CMK (cell line): Measurements from ENCODE around the gene SLC7A14.

Experiments
- DNase-seq: peaks from one replicate; pipeline ENCODE4 v3.0.0-alpha.2; 2010; ENCODE audit warnings: low read depth

Gene SLC7A14

DNA sequence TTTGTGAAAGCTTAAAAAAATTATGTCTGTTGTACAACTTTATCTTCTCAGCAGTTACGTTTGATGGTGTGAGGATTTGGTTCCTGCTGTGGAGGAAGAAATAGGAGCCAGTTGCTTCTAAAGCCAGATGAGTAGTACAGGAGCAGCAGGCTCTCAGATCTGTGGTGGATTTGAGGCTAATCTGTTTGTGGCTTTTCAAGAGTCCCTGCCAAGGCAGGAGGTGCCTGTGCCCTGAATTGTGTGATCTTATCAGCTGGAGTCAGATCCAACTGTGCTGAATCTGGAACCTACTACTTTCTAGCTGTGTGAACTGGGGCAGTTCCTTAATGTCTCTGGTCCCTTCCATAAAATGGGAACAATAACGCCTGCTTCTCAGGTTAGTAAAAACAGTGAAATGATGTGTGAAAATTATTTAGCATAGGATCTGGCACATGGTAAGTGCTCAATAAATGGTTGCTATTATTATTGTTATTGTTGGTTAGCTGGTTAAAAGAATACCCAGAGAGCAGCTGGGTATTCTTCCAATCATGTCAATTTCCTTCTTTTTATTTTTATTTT lies 159.6 kb downstream of the SLC7A14 start:
- no peak for DNase-seq

DNA sequence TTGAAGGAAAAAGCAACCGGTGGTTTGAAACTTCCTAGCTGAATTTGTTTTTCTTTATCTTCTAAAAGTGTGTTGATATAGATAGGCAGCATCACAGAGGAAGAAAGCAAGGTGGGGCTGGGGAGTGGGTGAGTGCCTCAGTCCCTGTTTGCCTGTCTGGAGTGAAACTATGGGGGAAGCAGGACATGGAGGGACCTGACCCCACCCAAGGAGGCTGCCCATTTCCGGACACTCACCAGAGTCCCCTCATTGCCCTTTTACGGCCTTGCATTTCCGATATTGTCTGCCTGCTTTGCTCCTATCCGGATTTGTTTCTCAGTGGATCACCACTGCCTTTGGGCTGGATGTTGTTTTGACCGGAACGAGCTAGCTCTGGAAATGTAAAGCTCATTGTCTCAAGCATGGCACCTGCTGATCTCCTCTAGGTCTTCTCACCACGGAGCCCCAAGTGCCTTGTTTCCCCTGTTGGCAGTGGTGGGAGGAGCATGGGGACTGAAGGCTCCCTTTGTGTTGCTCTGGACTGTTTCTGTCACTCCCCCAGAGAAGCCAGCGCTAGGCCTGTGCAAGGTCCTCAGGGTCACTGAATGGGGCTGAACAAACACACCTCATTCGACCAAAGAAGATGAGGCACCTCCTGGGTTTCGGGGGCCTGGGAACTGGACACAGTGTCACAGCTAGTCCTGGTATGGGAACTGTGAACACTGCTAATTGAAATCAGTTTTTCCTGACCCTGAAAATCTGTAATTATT lies 160.2 kb downstream of the SLC7A14 start:
- DNase-seq: no peak

GRCh38 chr3:170424879-170425278 lies 161.0 kb downstream of the SLC7A14 start:
- DNase-seq: no peak

GRCh38 chr3:170423001-170423615 lies 162.8 kb downstream of the SLC7A14 start:
- DNase-seq: no peak

DNA sequence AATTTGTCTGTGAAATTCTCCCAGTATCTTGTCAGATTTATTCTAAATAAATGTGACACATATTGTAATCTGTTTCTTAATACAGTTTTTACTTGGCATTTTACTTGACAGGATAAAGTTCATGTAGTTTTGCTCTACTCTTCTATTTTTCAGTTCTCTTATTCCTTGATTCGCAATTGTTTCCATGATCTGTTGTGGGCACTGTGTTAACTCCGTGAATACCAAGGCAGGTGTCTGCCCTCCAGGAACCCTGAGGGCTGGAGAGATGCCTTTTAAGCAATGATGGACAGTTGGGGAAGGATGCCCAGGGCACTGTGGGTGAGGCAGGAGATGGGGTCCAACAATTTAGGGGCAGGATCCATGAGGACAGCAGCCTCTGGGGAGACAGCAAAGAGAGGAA lies 164.1 kb downstream of the SLC7A14 start:
- DNase-seq: no peak

DNA sequence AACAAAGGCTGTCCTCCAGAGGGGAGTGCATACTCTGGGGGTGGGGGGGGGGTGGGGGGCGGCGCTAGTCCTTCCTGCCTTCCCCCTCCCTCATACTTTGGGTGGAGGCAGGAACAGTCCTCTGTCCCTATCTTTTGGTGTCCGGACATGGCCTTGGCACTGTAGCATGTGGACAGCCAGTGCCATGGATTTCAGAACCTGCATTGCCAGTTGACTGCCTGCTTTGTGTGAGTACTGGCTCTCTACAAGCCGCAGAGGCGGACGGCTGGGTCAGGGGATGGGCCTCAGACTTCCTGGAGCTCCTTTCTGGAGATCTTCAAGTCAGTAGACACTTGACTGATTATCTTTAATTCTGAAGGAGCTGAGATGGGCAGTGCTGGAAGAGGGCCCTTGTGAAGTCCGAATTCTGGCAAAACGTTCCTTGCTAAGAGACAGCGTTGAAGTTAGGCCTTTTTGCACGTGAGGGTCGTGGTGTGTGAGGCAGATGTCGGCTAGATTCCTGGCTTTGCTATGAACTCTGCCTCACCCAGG lies 164.7 kb downstream of the SLC7A14 start:
- DNase-seq: no peak

GRCh38 chr3:170420307-170420821 lies 165.5 kb downstream of the SLC7A14 start:
- DNase-seq: no peak

GRCh38 chr3:170419557-170420087 lies 166.3 kb downstream of the SLC7A14 start:
- DNase-seq: no peak

DNA sequence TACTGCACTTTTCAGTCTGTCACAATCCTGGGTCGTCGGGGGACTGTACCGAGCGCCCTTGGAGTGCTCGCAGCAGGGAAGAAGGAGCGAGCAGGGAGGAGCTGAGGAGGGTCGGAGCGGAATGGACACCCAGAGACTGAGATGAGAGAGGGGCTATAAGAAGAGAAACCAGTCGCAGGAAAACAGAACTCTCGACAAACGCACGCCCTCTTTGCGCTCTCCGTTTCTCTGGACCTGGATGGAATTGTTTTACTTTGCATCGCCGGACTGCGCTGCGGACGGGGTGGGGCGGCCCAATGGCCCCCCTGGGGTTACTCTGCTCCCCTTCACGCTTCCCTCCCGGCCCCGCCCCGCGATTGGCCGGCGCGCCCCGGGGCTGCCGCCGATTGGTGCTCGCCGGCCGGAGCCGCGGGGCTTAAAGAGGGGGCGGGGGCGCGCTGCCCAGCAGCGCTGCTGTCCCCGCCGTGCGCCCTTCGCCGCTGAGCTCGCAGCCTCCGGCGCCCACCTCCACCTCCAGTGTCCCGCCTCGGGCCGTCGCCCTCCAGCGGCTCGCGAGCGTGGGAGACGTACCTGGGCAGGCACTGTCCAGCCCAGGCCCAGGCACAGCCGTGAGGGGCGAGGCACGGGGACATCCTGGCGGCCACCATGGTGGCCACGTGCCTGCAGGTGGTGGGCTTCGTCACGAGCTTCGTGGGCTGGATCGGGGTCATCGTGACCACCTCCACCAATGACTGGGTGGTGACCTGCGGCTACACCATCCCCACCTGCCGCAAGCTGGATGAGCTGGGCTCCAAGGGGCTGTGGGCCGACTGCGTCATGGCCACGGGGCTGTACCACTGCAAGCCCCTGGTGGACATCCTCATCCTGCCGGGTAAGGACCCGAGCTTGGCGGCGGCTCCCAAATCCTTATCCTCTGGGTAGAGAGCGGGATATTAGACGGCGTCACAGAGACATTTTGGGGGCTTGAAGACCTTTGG lies 167.2 kb downstream of the SLC7A14 start, which contains the start of gene CLDN11:
Gene CLDN11 (plus strand): TSS at position 447 of the 977 bp plus-strand sequence. CDS start 199 bp downstream, at position 646.
- DNase-seq: no peak

- no peak for DNase-seq
Observed at GRCh38 chr3:170417090-170417489, 168.8 kb downstream of the SLC7A14 start.

- DNase-seq: peak; percentile 25
Observed at GRCh38 chr3:170414202-170414663, 171.6 kb downstream of the SLC7A14 start.

DNA sequence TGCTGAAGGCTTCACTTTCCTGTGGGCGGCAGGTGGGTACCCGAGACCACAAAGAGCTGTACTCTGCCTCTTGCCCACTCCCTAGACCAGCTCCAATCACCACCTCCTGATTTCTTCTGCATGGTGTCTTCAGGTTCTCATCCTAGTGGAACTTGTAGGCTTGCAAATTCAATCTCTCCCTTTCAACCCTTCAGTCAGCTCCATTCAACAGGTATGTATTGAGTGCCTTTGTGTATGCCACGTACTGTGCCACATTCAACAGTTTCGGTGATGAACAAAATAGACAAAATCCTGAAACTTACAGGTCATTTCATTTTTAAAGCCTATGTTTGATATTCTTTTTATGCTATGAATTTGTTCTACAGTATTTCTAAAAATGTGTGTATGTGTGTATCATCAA lies 172.6 kb downstream of the SLC7A14 start:
- DNase-seq: no peak

- DNase-seq: no peak
Observed at GRCh38 chr3:170410428-170411029, 175.3 kb downstream of the SLC7A14 start.
